Upper lobe of left lung (tissue), 4 donors: ENCODE measurements around the gene CERS6.

Experiments
- EP300 ChIP-seq, 4 donors: sonication (generic); formaldehyde crosslinking; IDR thresholded peaks; one replicate each; pipeline ENCODE4 v1.5.1; 2017; ENCODE audit warnings: antibody characterized with exemption in 4 of 4, control low read depth in 2 of 4
- POLR2A ChIP-seq, 4 donors: fragments of 450-650 bp; IDR thresholded peaks; one replicate each; pipeline ENCODE4 v1.5.1; 2016 to 2017; ENCODE audit warnings: antibody characterized with exemption in 4 of 4, mild to moderate bottlenecking in 2 of 4
- POLR2AphosphoS5 ChIP-seq, 2 donors: sonication (generic); formaldehyde crosslinking; IDR thresholded peaks; one replicate each; pipeline ENCODE4 v1.5.1; 2017; ENCODE audit warnings: antibody characterized with exemption in 2 of 2
- TF ChIP-seq, protein P1 (sequence below), 6 experiments: fragments of 450-650 bp in 4 of 6; fragments of 200-600 bp in 2 of 6; sonication (generic) in 2 of 6; IDR thresholded peaks; one replicate each; pipeline ENCODE4 v1.5.1; 2016 to 2019; ENCODE audit warnings: antibody characterized with exemption in 6 of 6

DNA sequence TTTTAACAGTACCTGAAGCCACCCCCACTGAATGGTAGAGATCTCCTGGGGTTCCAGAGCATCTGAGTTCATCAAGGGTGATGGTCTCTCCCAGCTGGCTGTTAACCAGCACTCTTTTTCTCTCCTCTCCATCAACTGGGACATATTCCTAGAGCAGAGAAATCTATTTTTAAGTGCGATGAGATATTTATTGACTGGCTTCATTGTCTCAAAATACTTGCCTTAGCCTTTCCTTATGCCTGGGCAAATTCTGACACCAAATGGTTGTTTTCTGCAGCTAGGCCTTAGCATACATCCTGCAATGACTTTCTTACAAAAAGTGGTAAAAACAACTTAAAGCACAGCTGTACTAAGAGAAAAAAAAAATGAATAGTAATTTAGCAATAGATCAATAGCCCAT, 365.9 kb downstream of the CERS6 start:
- TF ChIP-seq, protein P1, sequence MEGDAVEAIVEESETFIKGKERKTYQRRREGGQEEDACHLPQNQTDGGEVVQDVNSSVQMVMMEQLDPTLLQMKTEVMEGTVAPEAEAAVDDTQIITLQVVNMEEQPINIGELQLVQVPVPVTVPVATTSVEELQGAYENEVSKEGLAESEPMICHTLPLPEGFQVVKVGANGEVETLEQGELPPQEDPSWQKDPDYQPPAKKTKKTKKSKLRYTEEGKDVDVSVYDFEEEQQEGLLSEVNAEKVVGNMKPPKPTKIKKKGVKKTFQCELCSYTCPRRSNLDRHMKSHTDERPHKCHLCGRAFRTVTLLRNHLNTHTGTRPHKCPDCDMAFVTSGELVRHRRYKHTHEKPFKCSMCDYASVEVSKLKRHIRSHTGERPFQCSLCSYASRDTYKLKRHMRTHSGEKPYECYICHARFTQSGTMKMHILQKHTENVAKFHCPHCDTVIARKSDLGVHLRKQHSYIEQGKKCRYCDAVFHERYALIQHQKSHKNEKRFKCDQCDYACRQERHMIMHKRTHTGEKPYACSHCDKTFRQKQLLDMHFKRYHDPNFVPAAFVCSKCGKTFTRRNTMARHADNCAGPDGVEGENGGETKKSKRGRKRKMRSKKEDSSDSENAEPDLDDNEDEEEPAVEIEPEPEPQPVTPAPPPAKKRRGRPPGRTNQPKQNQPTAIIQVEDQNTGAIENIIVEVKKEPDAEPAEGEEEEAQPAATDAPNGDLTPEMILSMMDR (IDR thresholded peaks at IDR 0.05) = no peak
- no peak for TF ChIP-seq POLR2A (IDR thresholded peaks at IDR 0.05)
- TF ChIP-seq POLR2AphosphoS5 (IDR thresholded peaks at IDR 0.05) = no peak
- no peak for TF ChIP-seq EP300 (IDR thresholded peaks at IDR 0.05)
